PC-9 (cell line): ENCODE data around the gene PDK2.

Experiments used
- CTCF ChIP-seq: fragments of 200-600 bp; sonication (generic); conservative IDR thresholded peaks from 2 replicates; pipeline ENCODE4 v1.6.1; 2017; ENCODE audit warnings: mixed run types, antibody characterized with exemption, mild to moderate bottlenecking, moderate library complexity
- EZH2 ChIP-seq: fragments of 200-600 bp; sonication (generic); IDR thresholded peaks from 2 replicates; pipeline ENCODE4 v1.8.0; 2017; ENCODE audit warnings: antibody characterized with exemption, low read depth

DNA sequence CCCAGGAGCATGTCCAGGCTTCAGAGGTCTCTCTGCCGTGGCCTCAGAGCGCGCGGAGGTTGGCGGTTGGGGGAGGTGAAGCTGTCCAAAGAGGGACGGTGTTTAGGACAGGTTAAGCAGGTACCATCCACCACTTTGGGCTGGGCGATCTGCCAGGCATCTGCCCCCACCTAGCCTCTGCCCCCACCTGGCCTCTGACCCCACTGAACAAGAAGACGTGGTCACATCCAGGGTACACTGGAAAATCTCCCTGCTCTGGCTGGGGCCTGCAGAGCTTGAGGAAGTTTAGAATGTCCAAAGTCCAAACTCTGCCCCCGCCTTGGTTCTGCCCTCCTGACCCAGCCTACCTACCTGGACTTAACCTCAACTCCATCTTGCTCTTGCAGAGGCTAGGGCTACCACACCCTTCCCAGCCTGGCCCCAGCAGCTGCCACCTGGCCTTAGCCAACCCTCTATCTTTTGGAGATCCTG, 37.6 kb upstream of the PDK2 start:
- no peak for TF ChIP-seq EZH2
- no peak for TF ChIP-seq CTCF
